Loucy (cell line): Measurements from ENCODE around the gene ABCB6.

Experiments
- EZH2phosphoT487 ChIP-seq: fragments of 200-600 bp; IDR thresholded peaks from 2 replicates; pipeline ENCODE4 v1.6.1; 2018; ENCODE audit warnings: antibody characterized with exemption, mild to moderate bottlenecking, moderate library complexity, borderline replicate concordance
- TF ChIP-seq, protein P1 (sequence below): fragments of 200-600 bp; sonication (generic); conservative IDR thresholded peaks from 2 replicates; pipeline ENCODE4 v1.5.1; 2014; ENCODE audit warnings: mild to moderate bottlenecking, antibody characterized with exemption, low read length

DNA sequence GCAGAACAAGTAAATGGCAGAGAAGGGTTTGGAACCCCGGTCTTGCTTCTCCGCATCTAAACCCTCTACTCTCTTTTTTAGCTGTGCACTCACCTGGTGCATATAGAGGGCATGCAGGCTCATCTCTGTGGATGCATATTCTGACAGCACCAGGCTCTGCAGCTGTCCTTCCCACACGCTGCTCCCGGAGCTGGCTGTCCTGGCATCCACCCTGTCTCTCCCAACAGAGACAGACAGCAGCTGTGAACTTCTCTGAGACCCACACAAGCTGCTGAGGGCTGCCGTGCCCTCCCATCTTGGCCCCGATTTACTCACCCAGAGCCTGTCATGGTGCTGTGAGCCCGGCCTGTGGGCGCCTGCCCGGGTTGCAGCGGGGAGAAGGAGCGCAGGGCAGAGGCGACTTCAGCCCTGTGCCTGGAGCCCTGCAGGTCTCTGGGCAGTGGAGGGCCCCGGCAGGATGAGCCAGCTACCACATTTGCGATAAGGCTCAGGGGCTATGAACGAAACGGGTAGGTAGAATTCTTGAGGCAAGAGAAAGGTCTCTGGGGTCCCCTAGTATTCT, 3.3 kb upstream of the ABCB6 start:
- TF ChIP-seq, protein P1, sequence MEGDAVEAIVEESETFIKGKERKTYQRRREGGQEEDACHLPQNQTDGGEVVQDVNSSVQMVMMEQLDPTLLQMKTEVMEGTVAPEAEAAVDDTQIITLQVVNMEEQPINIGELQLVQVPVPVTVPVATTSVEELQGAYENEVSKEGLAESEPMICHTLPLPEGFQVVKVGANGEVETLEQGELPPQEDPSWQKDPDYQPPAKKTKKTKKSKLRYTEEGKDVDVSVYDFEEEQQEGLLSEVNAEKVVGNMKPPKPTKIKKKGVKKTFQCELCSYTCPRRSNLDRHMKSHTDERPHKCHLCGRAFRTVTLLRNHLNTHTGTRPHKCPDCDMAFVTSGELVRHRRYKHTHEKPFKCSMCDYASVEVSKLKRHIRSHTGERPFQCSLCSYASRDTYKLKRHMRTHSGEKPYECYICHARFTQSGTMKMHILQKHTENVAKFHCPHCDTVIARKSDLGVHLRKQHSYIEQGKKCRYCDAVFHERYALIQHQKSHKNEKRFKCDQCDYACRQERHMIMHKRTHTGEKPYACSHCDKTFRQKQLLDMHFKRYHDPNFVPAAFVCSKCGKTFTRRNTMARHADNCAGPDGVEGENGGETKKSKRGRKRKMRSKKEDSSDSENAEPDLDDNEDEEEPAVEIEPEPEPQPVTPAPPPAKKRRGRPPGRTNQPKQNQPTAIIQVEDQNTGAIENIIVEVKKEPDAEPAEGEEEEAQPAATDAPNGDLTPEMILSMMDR, result no peak
- TF ChIP-seq EZH2phosphoT487, result no peak
